Cardiac fibroblast (primary cell): ENCODE measurements around the gene KLRG1.

ENCODE experiments used
- DNase-seq, 2 donors: peaks; one replicate each; pipeline versions ENCODE4 v3.0.0 to v3.0.0-alpha.2; 2010; ENCODE audit warnings: low read depth in 2 of 2
- H3K4me3 ChIP-seq, 2 donors: replicated peaks in 1 of 2; 1 replicate in 1 of 2; 2 replicates in 1 of 2; pipeline ENCODE4 v1.5.1; 2011; ENCODE audit warnings: low read depth in 2 of 2, low read length in 2 of 2, mild to moderate bottlenecking in 2 of 2, moderate library complexity in 1 of 2
- CTCF ChIP-seq: IDR thresholded peaks from one replicate; pipeline ENCODE4 v1.5.1; 2011; ENCODE audit warnings: low read depth, mild to moderate bottlenecking, low read length, inconsistent platforms

The KLRG1 gene

GRCh38 chr12:8989413-8989812, at the start of gene KLRG1:
Gene KLRG1 (plus strand): TSS chr12:8989546. CDS start chr12:8989636, 90 bp downstream.
- no peak for TF ChIP-seq CTCF
- H3K4me3 ChIP-seq = no peak within 1 kb of the TSS
- no peak for DNase-seq

GRCh38 chr12:8941691-8942478, 47.5 kb upstream of the KLRG1 start:
- TF ChIP-seq CTCF = no peak
- DNase-seq = no peak
- no peak overlapping the region for H3K4me3 ChIP-seq

- H3K4me3 ChIP-seq = no peak overlapping the region
- no peak for DNase-seq
- no peak for TF ChIP-seq CTCF
These were observed 45.7 kb upstream of the KLRG1 start for GRCh38 chr12:8943565-8944186.

- DNase-seq = no peak
- no peak for TF ChIP-seq CTCF
- H3K4me3 ChIP-seq = no peak overlapping the region
These were observed 42.6 kb upstream of the KLRG1 start for GRCh38 chr12:8946733-8947132.

GRCh38 chr12:8947737-8948136, 41.6 kb upstream of the KLRG1 start:
- no peak overlapping the region for H3K4me3 ChIP-seq
- no peak for DNase-seq
- TF ChIP-seq CTCF = no peak

GRCh38 chr12:8948701-8949341, 40.5 kb upstream of the KLRG1 start:
- TF ChIP-seq CTCF = no peak
- H3K4me3 ChIP-seq = peak overlapping the region; percentile 85 to 91
- DNase-seq = peak; percentile 49 to 50
